ENCODE measurements around the gene RGPD4.

DNA sequence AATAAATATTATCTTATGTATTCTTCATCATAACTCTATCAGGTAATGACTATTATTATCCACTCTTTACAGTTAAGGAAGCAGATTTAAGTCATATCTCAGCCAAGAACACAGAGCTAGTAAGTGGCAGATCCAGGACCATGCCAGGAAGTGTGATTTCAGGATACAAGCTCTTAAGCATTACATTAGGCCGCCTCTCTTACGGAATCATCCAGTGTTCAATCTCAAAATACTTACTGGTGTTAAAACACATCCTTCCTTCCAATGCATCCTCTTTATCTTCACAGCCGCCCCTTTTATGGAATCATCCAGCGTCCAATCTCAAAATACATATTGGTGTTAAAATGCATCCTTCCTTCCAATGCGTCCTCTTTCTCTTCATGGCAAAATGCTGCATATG, 14.7 kb upstream of the RGPD4 start:
- TF ChIP-seq, protein P1, sequence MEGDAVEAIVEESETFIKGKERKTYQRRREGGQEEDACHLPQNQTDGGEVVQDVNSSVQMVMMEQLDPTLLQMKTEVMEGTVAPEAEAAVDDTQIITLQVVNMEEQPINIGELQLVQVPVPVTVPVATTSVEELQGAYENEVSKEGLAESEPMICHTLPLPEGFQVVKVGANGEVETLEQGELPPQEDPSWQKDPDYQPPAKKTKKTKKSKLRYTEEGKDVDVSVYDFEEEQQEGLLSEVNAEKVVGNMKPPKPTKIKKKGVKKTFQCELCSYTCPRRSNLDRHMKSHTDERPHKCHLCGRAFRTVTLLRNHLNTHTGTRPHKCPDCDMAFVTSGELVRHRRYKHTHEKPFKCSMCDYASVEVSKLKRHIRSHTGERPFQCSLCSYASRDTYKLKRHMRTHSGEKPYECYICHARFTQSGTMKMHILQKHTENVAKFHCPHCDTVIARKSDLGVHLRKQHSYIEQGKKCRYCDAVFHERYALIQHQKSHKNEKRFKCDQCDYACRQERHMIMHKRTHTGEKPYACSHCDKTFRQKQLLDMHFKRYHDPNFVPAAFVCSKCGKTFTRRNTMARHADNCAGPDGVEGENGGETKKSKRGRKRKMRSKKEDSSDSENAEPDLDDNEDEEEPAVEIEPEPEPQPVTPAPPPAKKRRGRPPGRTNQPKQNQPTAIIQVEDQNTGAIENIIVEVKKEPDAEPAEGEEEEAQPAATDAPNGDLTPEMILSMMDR (IDR thresholded peaks at IDR 0.05), result no peak
- TF ChIP-seq EP300 (IDR thresholded peaks at IDR 0.05) (no peak), POLR2A (IDR thresholded peaks at IDR 0.05) (no peak), POLR2AphosphoS5 (IDR thresholded peaks at IDR 0.05) (no peak)

All from gastroesophageal sphincter (tissue), 3 donors.